CD4-positive, alpha-beta T cell (primary cell): ENCODE measurements around the gene CSTPP1. TPM values are rescaled to one million over a fixed set of nuclear protein-coding genes. Genes with fewer than 3 reads are reported as not detected.

Source experiments
- ATAC-seq: fragments of 200-7000 bp; cut with Tn5 transposase; one replicate; pipeline ENCODE4 v1.10.0; 2022; ENCODE audit warnings: mild to moderate bottlenecking; ENCODE audit not compliant: poor library complexity
- CTCF ChIA-PET: fragments of 350-600 bp; sonication (Branson Sonifier 250); formaldehyde crosslinking; loops from one replicate; lab custom pipeline; 2021; ENCODE audit warnings: antibody characterized with exemption, inconsistent platforms; lab: Charles Lee
- POLR2A ChIA-PET: fragments of 350-600 bp; sonication (Branson Sonifier 250); formaldehyde crosslinking; loops from one replicate; lab custom pipeline; 2021; ENCODE audit warnings: antibody characterized with exemption, inconsistent platforms; lab: Charles Lee
- DNase-seq, 14 experiments: peaks; one replicate each; pipeline ENCODE4 v3.0.0-alpha.2; 2013 to 2020; ENCODE audit warnings: mixed read lengths in 2 of 14
- H3K27ac ChIP-seq, 2 donors: one replicate each; pipeline versions ENCODE4 v1.5.1 to v1.7.0; 2013; ENCODE audit warnings: low read length in 2 of 2, low read depth in 1 of 2, mild to moderate bottlenecking in 1 of 2
- H3K27me3 ChIP-seq, 2 experiments: 1 replicate in 1 of 2; 2 replicates in 1 of 2; pipeline versions ENCODE4 v1.6.1 to v1.7.0; 2013; ENCODE audit warnings: low read length in 2 of 2, control low read depth in 1 of 2, mild to moderate bottlenecking in 1 of 2, moderate library complexity in 1 of 2; ENCODE audit not compliant: insufficient read depth in 2 of 2, control insufficient read depth in 1 of 2
- H3K36me3 ChIP-seq: one replicate; pipeline ENCODE4 v1.6.1; 2013; ENCODE audit warnings: low read length, control low read depth; ENCODE audit not compliant: insufficient read depth
- H3K4me1 ChIP-seq: one replicate; pipeline ENCODE4 v1.6.1; 2013; ENCODE audit warnings: low read length, control low read depth; ENCODE audit not compliant: insufficient read depth
- H3K4me3 ChIP-seq: one replicate; pipeline ENCODE4 v1.5.1; 2013; ENCODE audit warnings: mild to moderate bottlenecking, low read length, moderate library complexity
- H3K9me3 ChIP-seq, 2 experiments: 1 replicate in 1 of 2; 2 replicates in 1 of 2; pipeline versions ENCODE4 v1.6.1 to v1.7.0; 2013; ENCODE audit warnings: low read length in 2 of 2, mild to moderate bottlenecking in 2 of 2, control low read depth in 1 of 2, moderate library complexity in 1 of 2; ENCODE audit not compliant: control insufficient read depth in 1 of 2, insufficient read depth in 1 of 2
- H3K27ac Mint-ChIP-seq: one replicate; pipeline ENCODE4 v1.8.0; 2020; ENCODE audit warnings: mixed read lengths
- H3K27me3 Mint-ChIP-seq: one replicate; pipeline ENCODE4 v1.8.0; 2021; ENCODE audit warnings: mixed read lengths
- H3K36me3 Mint-ChIP-seq: one replicate; pipeline ENCODE4 v1.8.0; 2021; ENCODE audit warnings: low read depth, mixed read lengths
- H3K4me1 Mint-ChIP-seq: one replicate; pipeline ENCODE4 v1.8.0; 2021; ENCODE audit warnings: low read depth, mixed read lengths
- H3K4me3 Mint-ChIP-seq: one replicate; pipeline ENCODE4 v1.8.0; 2020; ENCODE audit warnings: mild to moderate bottlenecking, mixed read lengths
- H3K9me3 Mint-ChIP-seq: one replicate; pipeline ENCODE4 v1.8.0; 2020; ENCODE audit warnings: mixed read lengths
- CTCF ChIP-seq: fragments of 200-600 bp; IDR thresholded peaks from one replicate; pipeline ENCODE4 v1.8.0; 2022; ENCODE audit warnings: antibody characterized with exemption, mild to moderate bottlenecking
- intact Hi-C, 2 experiments: fragments of 100-400 bp; cut with DNase I in 1 of 2; cut with micrococcal nuclease in 1 of 2; formaldehyde crosslinking; loops; one replicate each; pipeline versions ENCODE4 v1.15.1 to v1.9.0; 2023 to 2025; cut with DNase I, micrococcal nuclease
- total RNA-seq, 174 experiments: library from RNA in 2 of 174; stranded (reverse) in 2 of 174; gene quantifications; one replicate each; pipeline ENCODE4 v1.2.3 and lab custom pipeline; 2021 to 2026

Gene CSTPP1
- total RNA-seq, 2 experiments from 2014 or later: 6.6 to 7.3 TPM

DNA sequence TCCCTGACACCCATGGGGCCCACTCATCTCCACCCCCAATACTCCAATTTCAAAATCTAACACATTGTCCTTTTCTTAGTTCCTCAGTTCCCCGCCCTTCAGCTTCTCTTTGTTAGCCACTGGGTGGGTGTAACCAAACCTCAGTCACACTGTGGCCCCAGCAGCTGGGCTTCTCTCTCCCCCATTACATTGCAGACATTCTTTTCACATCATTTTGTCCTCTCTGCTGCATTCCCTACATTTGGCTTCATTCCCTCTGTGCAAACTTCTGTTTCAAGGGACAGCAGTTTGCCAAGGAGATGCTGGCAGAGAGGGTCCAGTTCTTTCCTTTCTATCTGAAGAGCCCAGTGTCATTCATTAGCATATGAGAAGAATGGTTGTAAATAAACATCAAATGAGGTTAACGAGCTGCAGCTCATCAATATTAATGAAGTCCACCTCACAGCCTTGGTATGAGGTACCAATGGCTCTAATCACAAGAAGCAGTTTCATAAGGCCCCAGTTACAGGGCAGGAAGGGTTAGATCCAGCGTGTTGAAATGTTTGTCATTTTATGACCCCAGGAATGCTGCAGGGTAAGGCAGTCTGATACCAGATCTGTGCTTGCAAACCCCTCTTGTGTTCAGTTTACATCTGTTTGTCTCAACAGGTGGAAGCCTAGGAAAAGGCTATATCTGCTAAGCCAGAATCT, 167.8 kb downstream of the CSTPP1 start:
- H3K4me3 ChIP-seq: no peak overlapping the region
- H3K4me1 ChIP-seq: no peaks in the 10 kb centered on the region
- H3K9me3 Mint-ChIP-seq: no peaks in the 10 kb centered on the region
- intact Hi-C loops: no loop called here
- no peak for DNase-seq
- H3K4me3 Mint-ChIP-seq: no peak overlapping the region
- no peak overlapping the region for H3K27ac Mint-ChIP-seq
- no peak for ATAC-seq
- H3K36me3 Mint-ChIP-seq: no peaks in the 10 kb centered on the region
- H3K36me3 ChIP-seq: no peaks in the 10 kb centered on the region
- no peak overlapping the region for H3K27ac ChIP-seq
- CTCF ChIA-PET: no interaction called here
- no peak for TF ChIP-seq CTCF
- POLR2A ChIA-PET: no interaction called here
- no peaks in the 10 kb centered on the region for H3K4me1 Mint-ChIP-seq
- H3K27me3 Mint-ChIP-seq: no peaks in the 10 kb centered on the region
- H3K9me3 ChIP-seq: no peaks in the 10 kb centered on the region
- no peaks in the 10 kb centered on the region for H3K27me3 ChIP-seq

GRCh38 chr11:47105541-47105940, 169.0 kb downstream of the CSTPP1 start:
- no peaks in the 10 kb centered on the region for H3K9me3 Mint-ChIP-seq
- no peaks in the 10 kb centered on the region for H3K27me3 Mint-ChIP-seq
- H3K4me1 Mint-ChIP-seq: no peaks in the 10 kb centered on the region
- intact Hi-C loops: no loop called here
- POLR2A ChIA-PET: no interaction called here
- Histone ChIP-seq H3K9me3 (no peaks in the 10 kb centered on the region), H3K36me3 (no peaks in the 10 kb centered on the region), H3K27ac (no peak overlapping the region), H3K27me3 (no peaks in the 10 kb centered on the region), H3K4me3 (no peak overlapping the region), H3K4me1 (no peaks in the 10 kb centered on the region)
- CTCF ChIA-PET: no interaction called here
- DNase-seq (no peak), ATAC-seq (no peak)
- TF ChIP-seq CTCF: no peak
- no peaks in the 10 kb centered on the region for H3K36me3 Mint-ChIP-seq
- no peak overlapping the region for H3K4me3 Mint-ChIP-seq
- H3K27ac Mint-ChIP-seq: no peak overlapping the region

DNA sequence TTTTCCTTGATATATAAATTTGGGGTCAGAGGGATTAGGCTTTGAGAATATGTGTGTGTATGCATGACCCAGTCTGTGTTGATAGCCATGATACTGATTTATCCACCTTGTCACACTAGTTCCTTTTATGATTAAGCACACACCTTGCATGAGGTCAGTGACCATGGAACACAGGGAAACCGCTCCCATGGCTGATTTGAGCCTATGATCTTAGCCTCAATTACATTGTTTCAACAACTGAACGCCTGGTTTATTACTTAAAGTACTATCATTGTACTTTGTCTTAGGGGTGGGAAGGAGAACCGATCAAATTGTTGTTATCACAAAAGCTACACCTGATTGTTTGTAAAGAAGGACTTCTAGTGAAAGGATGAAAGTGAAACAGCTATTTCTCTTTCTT, 169.4 kb downstream of the CSTPP1 start:
- POLR2A ChIA-PET: no interaction called here
- H3K27me3 Mint-ChIP-seq: no peaks in the 10 kb centered on the region
- Histone ChIP-seq H3K27me3 (no peaks in the 10 kb centered on the region), H3K4me3 (no peak overlapping the region), H3K36me3 (no peaks in the 10 kb centered on the region), H3K4me1 (no peaks in the 10 kb centered on the region), H3K9me3 (no peaks in the 10 kb centered on the region), H3K27ac (no peak overlapping the region)
- no peak for ATAC-seq
- no peak for DNase-seq
- CTCF ChIA-PET: interaction anchor here (1.4 kb wide), 1 partner anchor 19 kb away, joined by 4 read pairs; no protein-coding TSS in a partner anchor
- no peaks in the 10 kb centered on the region for H3K4me1 Mint-ChIP-seq
- no peaks in the 10 kb centered on the region for H3K36me3 Mint-ChIP-seq
- no peak overlapping the region for H3K27ac Mint-ChIP-seq
- H3K9me3 Mint-ChIP-seq: no peaks in the 10 kb centered on the region
- no peak overlapping the region for H3K4me3 Mint-ChIP-seq
- no peak for TF ChIP-seq CTCF
- intact Hi-C loops: no loop called here
